K562 (cell line): Measurements from ENCODE around the gene PDIA2. TPM values are rescaled to one million over a fixed set of nuclear protein-coding genes. Genes with fewer than 3 reads are reported as not detected.

Experiments used
- ATAC-seq: fragments of 200-7000 bp; cut with Tn5 transposase; 3 replicates; pipeline ENCODE4 v1.9.1; 2020; ENCODE audit warnings: moderate library complexity
- BruUV-seq: library from RNA; stranded (reverse); fragments of 400-500 nt; replicated peaks from 2 replicates; lab custom pipeline; 2021; lab: Mats Ljungman, UMichigan
- CTCF ChIA-PET: fragments of 300-600 bp; formaldehyde crosslinking; extraction: SDS; loops from one replicate; lab custom pipeline; 2021; ENCODE audit warnings: low intra/inter-chr PET ratio; lab: Yijun Ruan, JAX
- POLR2A ChIA-PET: fragments of 300-600, 350-650 bp; sonication (Branson Sonifier 250); formaldehyde crosslinking; extraction: SDS; loops from one replicate; lab custom pipeline; 2021; ENCODE audit warnings: antibody characterized with exemption, inconsistent platforms; lab: Yijun Ruan, JAX
- DNase-seq, 4 experiments: peaks; one replicate each; pipeline versions ENCODE4 v3.0.0 to v3.0.0-alpha.2; 2011 to 2018; ENCODE audit warnings: low spot score in 3 of 4, mixed read lengths in 3 of 4; ENCODE audit errors: extremely low read depth in 1 of 4
- FAIRE-seq: peaks from 2 replicates; lab custom pipeline; 2011; peaks lifted over from hg19 to GRCh38; lab: Jason Lieb, UNC
- H2AFZ ChIP-seq: 2 replicates; pipeline ENCODE4 v1.6.0; 2011; ENCODE audit warnings: low read depth, low read length, control low read depth, inconsistent platforms
- H3K27ac ChIP-seq: fragments of 200-600 bp; 3 replicates; pipeline ENCODE4 v1.8.0; 2011; ENCODE audit warnings: low read depth, mild to moderate bottlenecking, control low read depth, inconsistent platforms, low read length, moderate library complexity, mixed read lengths; ENCODE audit errors: extremely low read depth
- H3K27me3 ChIP-seq, 2 experiments: fragments of 300-600 bp in 1 of 2; 2 replicates in 1 of 2; 3 replicates in 1 of 2; pipeline versions ENCODE4 v1.6.0 to v1.8.0; 2011; ENCODE audit warnings: inconsistent platforms in 2 of 2, low read length in 2 of 2, mild to moderate bottlenecking in 1 of 2, mixed read lengths in 1 of 2, moderate library complexity in 1 of 2; ENCODE audit not compliant: control insufficient read depth in 2 of 2, insufficient read depth in 2 of 2
- H3K36me3 ChIP-seq: fragments of 300-600 bp; 3 replicates; pipeline ENCODE4 v1.8.0; 2011; ENCODE audit warnings: mild to moderate bottlenecking, low read length, inconsistent platforms; ENCODE audit not compliant: control insufficient read depth, insufficient read depth
- H3K4me1 ChIP-seq, 2 experiments: fragments of 200-600 bp in 1 of 2; replicated peaks in 1 of 2; 2 replicates in 1 of 2; 3 replicates in 1 of 2; pipeline versions ENCODE4 v1.5.1 to v1.8.0; 2011; ENCODE audit warnings: inconsistent platforms in 2 of 2, low read length in 2 of 2, mild to moderate bottlenecking in 1 of 2, mixed read lengths in 1 of 2, moderate library complexity in 1 of 2; ENCODE audit not compliant: control insufficient read depth in 2 of 2, insufficient read depth in 2 of 2
- H3K4me2 ChIP-seq: 2 replicates; pipeline ENCODE4 v1.6.1; 2011; ENCODE audit warnings: low read length, control low read depth, inconsistent platforms, mixed read lengths; ENCODE audit not compliant: insufficient read depth
- H3K4me3 ChIP-seq: fragments of 200-600 bp; sonication (generic), shearing (Covaris generic); 2 replicates; pipeline ENCODE4 v1.5.1; 2016; ENCODE audit warnings: control low read depth, inconsistent platforms
- H3K79me2 ChIP-seq: fragments of 200-600 bp; 3 replicates; pipeline ENCODE4 v1.8.0; 2011; ENCODE audit warnings: low read length, inconsistent platforms; ENCODE audit not compliant: control insufficient read depth, insufficient read depth
- H3K9ac ChIP-seq, 2 experiments: 2 replicates each; pipeline versions ENCODE4 v1.6.0 to v1.6.1; 2011; ENCODE audit warnings: low read depth in 2 of 2, low read length in 2 of 2, control low read depth in 1 of 2, inconsistent platforms in 1 of 2, mild to moderate bottlenecking in 1 of 2, mixed read lengths in 1 of 2; ENCODE audit not compliant: insufficient read depth in 1 of 2
- H3K9me1 ChIP-seq: one replicate; pipeline ENCODE4 v1.6.0; 2011; ENCODE audit warnings: inconsistent platforms, mild to moderate bottlenecking, low read length, moderate library complexity; ENCODE audit not compliant: control insufficient read depth, insufficient read depth
- H3K9me3 ChIP-seq: replicated peaks from 2 replicates; pipeline ENCODE4 v1.5.1; 2011; ENCODE audit warnings: low read depth, low read length, inconsistent platforms; ENCODE audit not compliant: control insufficient read depth, insufficient read depth
- H4K20me1 ChIP-seq: replicated peaks from 2 replicates; pipeline ENCODE4 v1.6.1; 2011; ENCODE audit warnings: low read length, inconsistent platforms, mixed read lengths; ENCODE audit not compliant: control insufficient read depth, insufficient read depth
- BCLAF1 ChIP-seq, 2 experiments: fragments of 450-650 bp in 1 of 2; IDR thresholded peaks; 2 replicates each; pipeline ENCODE4 v1.6.1; 2011 to 2017; ENCODE audit warnings: low read depth in 2 of 2, antibody characterized with exemption in 1 of 2, borderline replicate concordance in 1 of 2, low read length in 1 of 2, mild to moderate bottlenecking in 1 of 2, mixed read lengths in 1 of 2; ENCODE audit not compliant: control insufficient read depth in 1 of 2
- CBX3 ChIP-seq, 2 experiments: IDR thresholded peaks; 1 replicate in 1 of 2; 2 replicates in 1 of 2; pipeline ENCODE4 v1.6.1; 2012; ENCODE audit warnings: inconsistent platforms in 2 of 2, low read length in 2 of 2, borderline replicate concordance in 1 of 2, control low read depth in 1 of 2
- MTA3 ChIP-seq: fragments of 450-650 bp; formaldehyde crosslinking; IDR thresholded peaks from 2 replicates; pipeline ENCODE4 v1.6.1; 2017; ENCODE audit warnings: mild to moderate bottlenecking, borderline replicate concordance
- PHF21A ChIP-seq: fragments of 450-650 bp; IDR thresholded peaks from 2 replicates; pipeline ENCODE4 v1.6.1; 2017; ENCODE audit warnings: low read depth, borderline replicate concordance
- ZBTB12 ChIP-seq: fragments of 250-450 bp; sonication (Bioruptor Pico); IDR thresholded peaks from 2 replicates; pipeline ENCODE4 v1.4.0; 2020
- ZNF639 ChIP-seq, 2 experiments: fragments of 200-800 bp in 1 of 2; sonication (Bioruptor generic) in 1 of 2; sonication (generic) in 1 of 2; formaldehyde crosslinking in 1 of 2; IDR thresholded peaks in 1 of 2; conservative IDR thresholded peaks in 1 of 2; 2 replicates each; pipeline versions ENCODE4 v1.5.0 to v1.6.1; 2016 to 2020; ENCODE audit warnings: missing compliant biosample characterization in 1 of 2, missing genetic modification characterization in 1 of 2, missing genetic modification reagents in 1 of 2
- ZNF668 ChIP-seq: fragments of 250-450 bp; sonication (Bioruptor Pico); IDR thresholded peaks from 2 replicates; pipeline ENCODE4 v1.8.0; 2022; ENCODE audit warnings: mild to moderate bottlenecking, inconsistent platforms
- WGBS: fragments of 100-300 bp; shearing (Covaris generic); methylation state at CpG from one replicate; pipeline ENCODE4 v1.1.6; 2016; ENCODE audit warnings: low coverage, mixed read lengths; ENCODE audit not compliant: insufficient coverage; ENCODE audit errors: missing lambda C conversion rate; 5-methylcytosine and 5-hydroxymethylcytosine counted together
- in situ Hi-C: fragments of 300-500 bp; cut with MboI; formaldehyde crosslinking; loops from 4 replicates; pipeline ENCODE4 v1.15.0; 2018; ENCODE audit warnings: inconsistent platforms, mixed read lengths
- intact Hi-C: fragments of 100-400 bp; cut with micrococcal nuclease; formaldehyde crosslinking; loops from 2 replicates; pipeline ENCODE4 v1.14.2; 2022
- polyA plus RNA-seq, 8 experiments: library from polyadenylated mRNA; depleted of rRNA in 4 of 8; stranded (reverse) in 5 of 8; unstranded in 3 of 8; fragments of >200 nt; fragmentation: Nextera tagmentation in 2 of 8; fragmentation: Illumina TruSeq in 1 of 8; extraction: Ambion mirVana in 2 of 8; extraction: Trizol in 1 of 8; gene quantifications; 2 replicates each; pipeline versions ENCODE4 v1.2.1 to v1.2.3, GENCODE V29; 2011 to 2014; ENCODE audit warnings: inconsistent platforms in 1 of 8, missing spikeins in 1 of 8
- total RNA-seq, 7 experiments: library from RNA; depleted of rRNA in 6 of 7; stranded (reverse); fragments of >200 nt in 6 of 7; fragmentation: Illumina TruSeq in 2 of 7; extraction: Trizol in 2 of 7; gene quantifications; 2 replicates each; pipeline versions ENCODE4 v1.2.1 to v1.2.3, GENCODE V29; 2011 to 2021; ENCODE audit warnings: low replicate concordance in 1 of 7

PDIA2 gene
- total and polyA plus RNA-seq, 9 of the 15 experiments (the other 6 are each of a cell fraction or from before 2014, with no cell fraction given) = 0.13 to 0.92 (median 0.23) TPM; not detected in 4

GRCh38 chr16:285146-286055 lies 2.4 kb downstream of the PDIA2 start:
- ChIA-PET CTCF (no interaction called here), POLR2A (interaction anchor here (0.6 to 1.4 kb wide), 2 partner anchors 17 to 295 kb away, joined by 3 read pairs; no protein-coding TSS in a partner anchor)
- Histone ChIP-seq H4K20me1 (no peaks in the 10 kb centered on the region), H3K27me3 (no peaks in the 10 kb centered on the region), H3K4me2 (no peak overlapping the region), H3K36me3 (peaks cover 38% of the 10 kb centered on the region; the same call in 1 of the 3 replicates), H3K79me2 (no peaks in the 10 kb centered on the region), H2AFZ (no peak overlapping the region), H3K9ac (no peak overlapping the region), H3K4me3 (no peak overlapping the region), H3K9me1 (no peaks in the 10 kb centered on the region), H3K27ac (no peak overlapping the region), H3K4me1 (peaks cover 0 to 63% of the 10 kb centered on the region in 2 experiments; a peak in 2 of 5 replicates), H3K9me3 (no peaks in the 10 kb centered on the region)
- intact Hi-C loops (no loop called here), in situ Hi-C loops (no loop called here)
- ATAC-seq (no peak), FAIRE-seq (no peak), DNase-seq (no peak)
- BruUV-seq = no TSS peak
- 83% methylated on average over 15 of the region's 48 CpGs for WGBS
- no peak for TF ChIP-seq PHF21A
- TF ChIP-seq ZBTB12 (CRISPR knock-in tag) = no peak
- TF ChIP-seq ZNF668 = no peak
- TF ChIP-seq BCLAF1 (IDR thresholded peaks at IDR 0.05; ENCODE audit: borderline replicate concordance in 1 of 2, control insufficient read depth in 1 of 2, low read depth in 2 of 2, low read length in 1 of 2) = no peak
- no peak for TF ChIP-seq CBX3 (IDR thresholded peaks at IDR 0.05; ENCODE audit: borderline replicate concordance in 1 of 2, low read length in 2 of 2)
- TF ChIP-seq ZNF639 (CRISPR knock-in tag; conservative IDR thresholded peaks at IDR 0.05 in 1 of 2, IDR thresholded peaks at IDR 0.05 in 1 of 2) = no peak
- TF ChIP-seq MTA3 = no peak
